NCI-H2081 treated with DMSO at 0.1 percent for 48 hours (cell line): Measurements from ENCODE around the gene UBQLNL.

Experiments
- DNase-seq: peaks from one replicate; lab custom pipeline; 2025; lab: John Stamatoyannopoulos, UW

UBQLNL gene

GRCh38 chr11:5507177-5507932, 9.1 kb downstream of the UBQLNL start:
- no peak for DNase-seq

- DNase-seq, result no peak
Observed at GRCh38 chr11:5505363-5506048, 11.0 kb downstream of the UBQLNL start.

- no peak for DNase-seq
Observed at GRCh38 chr11:5504403-5504921, 12.0 kb downstream of the UBQLNL start.

GRCh38 chr11:5500393-5500801, 16.1 kb downstream of the UBQLNL start:
- DNase-seq, result no peak

- no peak for DNase-seq
Observed at GRCh38 chr11:5499671-5500070, 16.8 kb downstream of the UBQLNL start.

GRCh38 chr11:5489576-5490357, 26.7 kb downstream of the UBQLNL start:
- no peak for DNase-seq

- no peak for DNase-seq
Observed at GRCh38 chr11:5488798-5489399, 27.6 kb downstream of the UBQLNL start.

GRCh38 chr11:5488385-5488784, 28.1 kb downstream of the UBQLNL start, which contains the start of gene OR52D1:
Gene OR52D1, plus strand, starts transcription at chr11:5488685. Its CDS starts 22 bp downstream, at chr11:5488707.
- no peak for DNase-seq

GRCh38 chr11:5486421-5486820, 30.1 kb downstream of the UBQLNL start:
- DNase-seq, result no peak

GRCh38 chr11:5486003-5486402, 30.5 kb downstream of the UBQLNL start:
- no peak for DNase-seq

- no peak for DNase-seq
Observed at GRCh38 chr11:5476186-5476819, 40.2 kb downstream of the UBQLNL start.

- no peak for DNase-seq
Observed at GRCh38 chr11:5473921-5474320, 42.6 kb downstream of the UBQLNL start.

- DNase-seq, result no peak
Observed at GRCh38 chr11:5467527-5467926, 49.0 kb downstream of the UBQLNL start.
